Colonic mucosa (tissue), 4 donors: ENCODE measurements around the gene CDK5R1. TPM values are rescaled to one million over a fixed set of nuclear protein-coding genes. Genes with fewer than 3 reads are reported as not detected.
A peak's percentile ranks its signal among the peaks of the same experiment; 100 is the strongest.

ENCODE experiments used
- DNase-seq: peaks from one replicate; pipeline ENCODE4 v3.0.0-alpha.2; 2020
- H3K27ac ChIP-seq: fragments of 200-600 bp; one replicate; pipeline ENCODE4 v1.8.0; 2021
- H3K27me3 ChIP-seq: fragments of 200-600 bp; one replicate; pipeline ENCODE4 v1.8.0; 2021
- H3K36me3 ChIP-seq: fragments of 200-600 bp; one replicate; pipeline ENCODE4 v1.8.0; 2021
- H3K4me1 ChIP-seq: fragments of 200-600 bp; one replicate; pipeline ENCODE4 v1.8.0; 2021; ENCODE audit warnings: mild to moderate bottlenecking
- H3K4me3 ChIP-seq: fragments of 200-600 bp; one replicate; pipeline ENCODE4 v1.8.0; 2021
- H3K9ac ChIP-seq, 2 donors: one replicate each; pipeline ENCODE4 v1.7.0; 2013; ENCODE audit warnings: control low read depth in 2 of 2, low read depth in 2 of 2, low read length in 2 of 2
- H3K9me3 ChIP-seq: fragments of 200-600 bp; one replicate; pipeline ENCODE4 v1.8.0; 2021
- intact Hi-C: fragments of 100-400 bp; cut with DNase I; formaldehyde crosslinking; loops from one replicate; pipeline ENCODE4 v1.14.1; 2022
- total RNA-seq, 2 donors: library from RNA; stranded (reverse); fragmentation: NEBNext Ultra II Directional in 1 of 2; extraction: Animal tissue kit (Norgen Biotek cat#: 25700) in 1 of 2; gene quantifications; one replicate each; pipeline ENCODE4 v1.2.1, GENCODE V29; 2021
- TF ChIP-seq, protein P1 (sequence below): fragments of 200-600 bp; IDR thresholded peaks from one replicate; pipeline ENCODE4 v1.8.0; 2022; ENCODE audit warnings: antibody characterized with exemption, mild to moderate bottlenecking
- donor health status: healthy.
- donor health status: DM: no; HTN: no; CAD: no.
- donor health status: DM: no; HTN: no; CAD: no.

CDK5R1 gene
- total RNA-seq, 2 donors from 2014 or later = 0.98 to 1.4 TPM

DNA sequence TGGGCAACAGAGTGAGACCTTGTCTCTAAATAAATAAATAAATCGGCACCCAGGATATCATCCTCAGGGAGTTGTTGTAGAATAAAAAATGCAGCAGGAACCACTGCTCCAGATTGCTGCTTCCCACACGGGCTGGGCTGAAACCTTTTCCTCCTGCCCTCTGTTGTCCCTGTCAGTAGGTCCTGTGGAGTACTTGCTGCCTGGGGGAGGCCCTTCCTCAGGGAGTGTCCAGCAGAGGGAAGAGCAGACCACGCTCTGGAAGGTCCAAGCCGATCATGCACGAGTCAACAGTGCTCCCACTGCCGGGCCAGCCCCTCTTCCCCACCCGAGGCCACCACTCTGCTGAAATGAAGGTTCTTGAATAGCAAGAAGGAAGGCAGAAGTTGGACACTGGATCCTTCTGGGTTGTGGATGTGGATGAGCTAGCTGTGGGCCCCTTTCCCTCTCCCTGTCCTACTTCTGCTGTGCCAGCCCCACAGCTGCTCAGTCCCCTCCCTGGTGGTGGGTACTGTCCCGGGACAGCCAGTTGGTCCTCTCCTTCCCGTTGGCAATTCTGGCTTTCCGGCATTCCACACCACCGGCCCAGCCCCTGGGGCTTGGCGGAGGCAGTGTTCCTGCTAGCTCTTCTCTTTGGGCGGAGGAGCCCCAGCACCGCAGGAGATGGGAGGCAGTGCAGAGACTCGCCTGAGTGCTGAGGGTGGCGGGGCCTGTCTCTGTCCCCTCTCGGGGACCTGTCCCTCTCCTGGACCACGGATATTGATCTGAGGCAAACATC is 10.8 kb downstream of the CDK5R1 start:
- no peak for DNase-seq
- H3K36me3 ChIP-seq = no peaks in the 10 kb centered on the region
- intact Hi-C loops = no loop called here

GRCh38 chr17:32498391-32498790 is 11.6 kb downstream of the CDK5R1 start:
- TF ChIP-seq, protein P1, sequence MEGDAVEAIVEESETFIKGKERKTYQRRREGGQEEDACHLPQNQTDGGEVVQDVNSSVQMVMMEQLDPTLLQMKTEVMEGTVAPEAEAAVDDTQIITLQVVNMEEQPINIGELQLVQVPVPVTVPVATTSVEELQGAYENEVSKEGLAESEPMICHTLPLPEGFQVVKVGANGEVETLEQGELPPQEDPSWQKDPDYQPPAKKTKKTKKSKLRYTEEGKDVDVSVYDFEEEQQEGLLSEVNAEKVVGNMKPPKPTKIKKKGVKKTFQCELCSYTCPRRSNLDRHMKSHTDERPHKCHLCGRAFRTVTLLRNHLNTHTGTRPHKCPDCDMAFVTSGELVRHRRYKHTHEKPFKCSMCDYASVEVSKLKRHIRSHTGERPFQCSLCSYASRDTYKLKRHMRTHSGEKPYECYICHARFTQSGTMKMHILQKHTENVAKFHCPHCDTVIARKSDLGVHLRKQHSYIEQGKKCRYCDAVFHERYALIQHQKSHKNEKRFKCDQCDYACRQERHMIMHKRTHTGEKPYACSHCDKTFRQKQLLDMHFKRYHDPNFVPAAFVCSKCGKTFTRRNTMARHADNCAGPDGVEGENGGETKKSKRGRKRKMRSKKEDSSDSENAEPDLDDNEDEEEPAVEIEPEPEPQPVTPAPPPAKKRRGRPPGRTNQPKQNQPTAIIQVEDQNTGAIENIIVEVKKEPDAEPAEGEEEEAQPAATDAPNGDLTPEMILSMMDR = no peak
- Histone ChIP-seq H3K4me1 (no peaks in the 10 kb centered on the region), H3K36me3 (no peaks in the 10 kb centered on the region), H3K27me3 (no peaks in the 10 kb centered on the region), H3K9me3 (no peaks in the 10 kb centered on the region), H3K27ac (no peak overlapping the region), H3K9ac (no peak overlapping the region), H3K4me3 (no peak overlapping the region)
- DNase-seq = no peak
- intact Hi-C loops = no loop called here

More for the DNA sequence above, 10.8 kb downstream of the CDK5R1 start:
- TF ChIP-seq, protein P1 = no peak
- H3K4me1 ChIP-seq = no peaks in the 10 kb centered on the region
- no peaks in the 10 kb centered on the region for H3K27me3 ChIP-seq
- no peak overlapping the region for H3K9ac ChIP-seq
- H3K9me3 ChIP-seq = no peaks in the 10 kb centered on the region
- no peak overlapping the region for H3K4me3 ChIP-seq
- H3K27ac ChIP-seq = no peak overlapping the region

- Histone ChIP-seq H3K9ac (no peak overlapping the region), H3K27ac (no peak overlapping the region), H3K4me3 (no peak overlapping the region), H3K27me3 (no peaks in the 10 kb centered on the region), H3K9me3 (no peaks in the 10 kb centered on the region), H3K4me1 (no peaks in the 10 kb centered on the region), H3K36me3 (no peaks in the 10 kb centered on the region)
- DNase-seq = no peak
- TF ChIP-seq, protein P1 = no peak
- intact Hi-C loops = no loop called here
Measured at GRCh38 chr17:32502013-32502412, 15.2 kb downstream of the CDK5R1 start.

DNA sequence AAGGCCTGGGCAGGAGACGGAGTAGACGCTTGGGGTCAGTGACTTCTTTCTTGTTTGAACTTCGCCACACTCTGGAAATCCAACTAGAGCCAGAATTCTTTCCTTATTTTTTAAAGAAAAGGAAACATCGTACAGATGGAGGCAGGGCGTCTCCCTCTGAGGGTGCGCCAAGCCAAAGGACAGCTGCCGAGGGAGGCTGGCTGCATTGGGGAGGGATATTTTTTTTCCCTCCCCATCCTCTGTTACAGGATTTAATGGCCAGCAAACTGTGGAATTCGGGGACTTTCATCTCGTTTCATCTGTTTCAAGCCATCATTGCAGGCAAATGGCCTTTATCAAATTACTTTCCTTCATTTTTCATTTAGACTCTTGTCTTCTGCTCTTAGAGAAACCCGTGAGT is 15.9 kb downstream of the CDK5R1 start:
- Histone ChIP-seq H3K27ac (peak overlapping the region; percentile 44), H3K9ac (no peak overlapping the region), H3K27me3 (no peaks in the 10 kb centered on the region), H3K4me1 (no peaks in the 10 kb centered on the region), H3K4me3 (no peak overlapping the region), H3K9me3 (no peaks in the 10 kb centered on the region), H3K36me3 (no peaks in the 10 kb centered on the region)
- no peak for DNase-seq
- TF ChIP-seq, protein P1 = no peak
- intact Hi-C loops = no loop called here

DNA sequence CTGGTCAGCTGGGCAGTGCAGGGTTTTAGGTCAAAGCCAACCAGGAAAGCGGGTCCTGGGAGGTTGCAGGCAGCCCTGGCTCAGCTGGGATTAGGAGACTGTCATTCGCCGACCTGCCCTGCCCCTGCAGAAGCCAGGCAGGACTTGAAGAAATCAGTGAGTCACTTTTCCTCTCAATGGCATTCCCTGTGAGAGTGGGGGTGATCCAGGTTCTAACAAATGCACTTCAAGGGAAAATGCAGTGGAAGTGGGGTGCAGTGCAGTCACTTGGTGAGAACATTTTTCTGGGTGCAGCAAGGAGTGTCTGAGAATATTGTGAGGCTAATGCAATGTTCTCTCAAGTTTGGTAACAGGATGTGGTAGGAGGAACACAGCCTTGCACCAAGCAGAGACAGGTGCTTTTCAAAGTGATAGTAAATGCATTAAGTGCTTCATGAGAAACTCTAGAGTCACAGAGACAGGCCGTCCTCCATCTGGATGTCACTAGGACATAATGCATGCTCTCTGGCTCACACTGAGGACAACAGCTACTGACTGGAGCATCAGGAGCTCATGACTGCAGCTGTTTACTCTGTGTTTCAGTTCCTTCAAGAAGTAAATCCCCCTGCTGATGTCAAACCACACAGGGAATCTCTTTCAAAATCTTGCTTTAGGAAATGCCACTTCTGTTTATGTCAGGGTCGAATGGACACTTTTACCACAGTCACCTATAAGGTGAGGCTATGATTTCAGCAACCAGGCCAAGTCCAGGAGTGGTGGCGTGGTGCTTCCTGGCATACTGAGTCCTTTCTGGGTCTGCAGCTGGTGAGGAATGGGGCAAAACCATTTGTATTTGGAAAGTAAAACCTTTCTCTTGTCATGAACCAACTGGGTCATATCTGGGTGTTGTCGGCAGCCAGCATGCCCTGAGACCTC is 16.7 kb downstream of the CDK5R1 start:
- Histone ChIP-seq H3K9me3 (no peaks in the 10 kb centered on the region), H3K4me1 (no peaks in the 10 kb centered on the region), H3K9ac (peak overlapping the region in 1 of 2 donors; percentile 16), H3K27me3 (no peaks in the 10 kb centered on the region), H3K4me3 (no peak overlapping the region), H3K27ac (peak overlapping the region; percentile 51), H3K36me3 (no peaks in the 10 kb centered on the region)
- TF ChIP-seq, protein P1 = no peak
- intact Hi-C loops = no loop called here
- DNase-seq = no peak
